ENCODE results near the gene TMEM127. TPM values are rescaled to one million over a fixed set of nuclear protein-coding genes. Genes with fewer than 3 reads are reported as not detected.
"Not testable (repeated sequence)": the region's sequence is repeated elsewhere in the genome, so short reads cannot be mapped to it uniquely, and the experiment has no call there.

TMEM127 gene
- total RNA-seq, 1 donor from 2014 or later = 30.6 TPM

GRCh38 chr2:96233436-96233835, 32.4 kb downstream of the TMEM127 start:
- DNase-seq (ENCODE audit: low read depth, low spot score) = no peak
- H3K27ac Mint-ChIP-seq (ENCODE audit: unreplicated experiment) = no peak overlapping the region
- no peaks in the 10 kb centered on the region for H3K36me3 Mint-ChIP-seq (ENCODE audit: low read depth)
- TF ChIP-seq CTCF (conservative IDR thresholded peaks at IDR 0.05) = no peak
- no peak overlapping the region for H3K4me3 Mint-ChIP-seq
- no peaks in the 10 kb centered on the region for H3K4me1 Mint-ChIP-seq
- no peaks in the 10 kb centered on the region for H3K9me3 Mint-ChIP-seq
- H3K27me3 Mint-ChIP-seq (ENCODE audit: low read depth) = no peaks in the 10 kb centered on the region

- TF ChIP-seq CTCF (conservative IDR thresholded peaks at IDR 0.05) = no peak
- no peak overlapping the region for H3K4me3 Mint-ChIP-seq
- no peaks in the 10 kb centered on the region for H3K36me3 Mint-ChIP-seq (ENCODE audit: low read depth)
- no peaks in the 10 kb centered on the region for H3K4me1 Mint-ChIP-seq
- H3K27ac Mint-ChIP-seq (ENCODE audit: unreplicated experiment) = peak overlapping the region; percentile 37
- H3K9me3 Mint-ChIP-seq = no peaks in the 10 kb centered on the region
- DNase-seq (ENCODE audit: low read depth, low spot score) = no peak
- no peaks in the 10 kb centered on the region for H3K27me3 Mint-ChIP-seq (ENCODE audit: low read depth)
These were observed 34.5 kb downstream of the TMEM127 start for GRCh38 chr2:96231316-96231715.

- no peak for DNase-seq (ENCODE audit: low read depth, low spot score)
- TF ChIP-seq CTCF (conservative IDR thresholded peaks at IDR 0.05) = no peak
- Mint-ChIP-seq H3K36me3 (ENCODE audit: low read depth) (no peaks in the 10 kb centered on the region), H3K27me3 (ENCODE audit: low read depth) (no peaks in the 10 kb centered on the region), H3K4me1 (no peaks in the 10 kb centered on the region), H3K27ac (ENCODE audit: unreplicated experiment) (no peak overlapping the region), H3K9me3 (no peaks in the 10 kb centered on the region), H3K4me3 (no peak overlapping the region)
These were observed 40.7 kb downstream of the TMEM127 start for GRCh38 chr2:96225016-96225533.

- not testable (repeated sequence) for H3K27ac Mint-ChIP-seq (ENCODE audit: unreplicated experiment); H3K9me3 Mint-ChIP-seq; H3K4me1 Mint-ChIP-seq; DNase-seq (ENCODE audit: low read depth, low spot score); H3K36me3 Mint-ChIP-seq (ENCODE audit: low read depth); H3K4me3 Mint-ChIP-seq; H3K27me3 Mint-ChIP-seq (ENCODE audit: low read depth)
These were observed 44.7 kb downstream of the TMEM127 start for GRCh38 chr2:96221106-96221505.

GRCh38 chr2:96219959-96220358, 45.8 kb downstream of the TMEM127 start:
- not testable (repeated sequence) for H3K36me3 Mint-ChIP-seq (ENCODE audit: low read depth); H3K27me3 Mint-ChIP-seq (ENCODE audit: low read depth); DNase-seq (ENCODE audit: low read depth, low spot score); H3K9me3 Mint-ChIP-seq; H3K4me1 Mint-ChIP-seq; H3K4me3 Mint-ChIP-seq; H3K27ac Mint-ChIP-seq (ENCODE audit: unreplicated experiment)

- Mint-ChIP-seq H3K27ac (ENCODE audit: unreplicated experiment) (no peak overlapping the region), H3K36me3 (ENCODE audit: low read depth) (no peaks in the 10 kb centered on the region), H3K4me3 (no peak overlapping the region), H3K27me3 (ENCODE audit: low read depth) (no peaks in the 10 kb centered on the region), H3K4me1 (no peaks in the 10 kb centered on the region), H3K9me3 (no peaks in the 10 kb centered on the region)
- TF ChIP-seq CTCF (conservative IDR thresholded peaks at IDR 0.05) = no peak
- DNase-seq (ENCODE audit: low read depth, low spot score) = no peak
These were observed 47.2 kb downstream of the TMEM127 start for GRCh38 chr2:96218508-96219131.
